NK-92 (cell line): ENCODE data around the gene LRRC27.
A peak's percentile ranks its signal among the peaks of the same experiment; 100 is the strongest.

Experiments
- DNase-seq: peaks from one replicate; lab custom pipeline; 2025; ENCODE audit not compliant: unreplicated experiment; lab: John Stamatoyannopoulos, UW

The LRRC27 gene

GRCh38 chr10:132300582-132300981 lies 31.4 kb upstream of the LRRC27 start:
- DNase-seq: no peak

DNA sequence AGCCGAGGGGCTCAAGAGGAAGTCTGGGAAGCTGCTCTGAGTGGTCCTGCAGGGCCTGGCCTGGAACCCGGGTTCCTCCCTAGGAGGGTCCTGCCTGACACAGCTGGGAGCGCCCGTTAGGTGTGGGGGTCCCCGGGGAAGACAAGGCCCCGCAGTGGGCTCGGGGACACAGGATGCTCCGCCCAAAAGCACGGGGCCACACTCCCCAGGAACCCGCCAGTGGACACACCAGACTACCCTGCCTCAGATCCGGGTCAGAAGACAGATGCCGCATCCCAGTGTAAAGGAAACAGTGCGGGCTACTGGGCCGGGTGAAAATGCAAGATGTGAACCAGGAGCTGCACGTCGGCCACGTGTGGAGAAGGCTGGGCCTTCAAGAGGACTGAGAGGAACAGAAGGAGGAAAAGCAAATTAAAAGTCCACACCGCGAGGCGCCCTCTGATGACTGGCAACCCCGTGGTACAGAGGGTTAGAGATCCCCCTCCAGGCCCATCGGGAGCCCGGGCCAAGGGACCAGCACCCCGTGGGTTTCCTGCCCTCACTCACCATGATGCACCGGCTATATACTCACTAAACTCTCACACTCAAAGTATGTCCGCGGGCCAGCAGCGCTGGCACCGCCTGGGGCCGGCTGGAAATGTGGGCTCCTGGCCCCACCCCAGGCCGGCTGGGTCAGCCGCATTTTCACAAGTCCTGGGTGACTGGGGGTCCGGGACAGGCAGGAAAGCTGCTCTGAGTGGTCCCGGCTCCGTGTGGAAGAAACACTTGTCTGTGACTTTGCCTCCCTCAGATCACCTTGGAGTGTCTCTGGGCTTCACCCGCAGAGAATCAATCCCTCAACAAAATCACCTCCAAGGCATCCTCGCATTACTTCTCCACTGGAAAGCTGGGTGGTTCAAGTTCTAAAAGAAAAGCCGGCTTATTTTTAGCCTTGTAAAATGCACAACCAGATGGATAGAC lies 30.3 kb upstream of the LRRC27 start:
- no peak for DNase-seq

DNA sequence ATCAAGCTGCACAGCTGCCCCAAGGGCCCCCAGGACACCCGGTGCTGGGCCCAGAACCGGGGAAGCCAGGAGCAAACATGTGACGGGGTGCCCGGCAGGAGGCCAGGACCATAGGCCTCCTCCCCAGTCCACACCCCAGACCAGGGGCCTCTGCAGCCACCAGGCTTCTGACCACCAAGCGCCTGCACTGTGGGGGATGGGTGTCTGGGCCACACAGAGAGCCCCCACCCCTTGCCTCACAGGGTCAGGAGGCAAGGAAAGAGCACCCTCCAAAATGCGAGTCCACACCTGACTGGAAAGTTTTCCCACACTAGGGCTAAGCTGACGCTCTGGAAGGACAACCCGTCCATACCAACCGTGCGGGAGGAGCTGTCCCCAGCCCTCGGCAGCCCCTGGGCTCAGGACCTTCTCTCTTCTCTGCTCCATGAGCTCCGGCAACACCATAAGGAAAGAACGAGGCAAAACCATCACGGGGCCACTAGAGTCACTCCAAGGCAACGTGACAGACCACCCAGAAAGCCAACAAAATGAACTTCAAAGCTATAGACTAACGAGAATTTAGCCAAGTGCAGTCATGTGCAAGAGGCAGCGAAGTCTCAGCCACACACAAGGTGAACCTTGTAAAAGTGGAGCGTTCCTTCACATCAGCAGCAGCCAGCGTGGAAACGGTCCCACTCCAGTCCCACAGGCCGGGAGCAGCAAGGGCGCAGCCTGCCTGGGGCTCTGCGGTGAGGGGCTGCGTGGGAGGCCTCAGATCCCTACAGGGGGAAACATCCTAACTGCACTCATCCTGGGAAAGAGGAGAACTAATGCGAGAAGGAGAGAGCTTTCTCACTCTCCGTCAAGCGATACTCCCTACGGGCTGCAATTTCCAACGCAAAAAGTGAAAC lies 29.3 kb upstream of the LRRC27 start:
- no peak for DNase-seq

- DNase-seq: no peak
These were observed 28.5 kb upstream of the LRRC27 start for GRCh38 chr10:132303361-132304115.

GRCh38 chr10:132304756-132305509 lies 27.1 kb upstream of the LRRC27 start:
- DNase-seq: no peak

GRCh38 chr10:132305654-132306342 lies 26.2 kb upstream of the LRRC27 start:
- no peak for DNase-seq

- no peak for DNase-seq
These were observed 25.7 kb upstream of the LRRC27 start for GRCh38 chr10:132306343-132306685.

- DNase-seq: no peak
These were observed 24.9 kb upstream of the LRRC27 start for GRCh38 chr10:132306864-132307751.

DNA sequence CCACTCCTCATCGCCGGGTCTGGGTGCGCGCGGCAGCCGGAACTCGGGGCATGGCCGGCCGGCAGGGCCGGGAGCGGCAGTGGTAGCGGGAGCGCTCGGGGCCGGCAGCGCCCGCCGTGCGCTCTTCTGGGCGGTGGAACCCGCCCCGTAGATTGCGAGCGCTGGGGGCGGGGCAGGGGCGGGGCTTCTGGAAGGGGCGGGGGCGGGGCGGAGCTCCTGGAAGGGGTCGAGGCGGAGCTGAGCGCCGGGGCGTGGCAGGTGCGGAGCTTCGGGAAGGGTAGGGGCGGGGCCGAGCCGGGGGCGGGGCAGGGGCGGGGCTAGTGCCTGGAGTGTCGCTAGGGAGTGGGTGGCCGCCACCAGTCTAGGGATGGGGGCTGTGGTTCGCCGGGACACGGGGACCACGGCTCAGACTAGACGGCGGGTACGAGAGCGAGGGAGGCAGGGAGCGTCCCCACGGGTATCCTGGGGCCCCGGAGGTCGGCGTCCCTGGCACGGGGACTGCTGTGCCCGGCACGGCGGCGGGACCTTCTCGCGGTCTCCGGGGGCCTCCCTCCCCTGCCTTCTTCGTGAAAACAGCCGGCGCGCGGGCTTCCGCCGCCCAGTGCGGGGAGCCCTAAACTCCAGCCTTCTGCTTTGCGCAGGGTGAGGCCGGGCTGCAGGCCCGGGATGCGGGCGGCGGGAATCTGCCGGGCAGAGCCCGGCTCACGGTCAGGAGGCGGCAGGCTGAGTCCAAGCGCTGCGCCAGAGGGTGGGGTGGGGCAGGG lies 24.0 kb upstream of the LRRC27 start, which contains the start of gene STK32C:
TSS of gene STK32C (minus strand) at position 128 of the 764 bp plus-strand sequence. CDS start at position 11, 117 bp downstream.
- DNase-seq: peak; percentile 72

DNA sequence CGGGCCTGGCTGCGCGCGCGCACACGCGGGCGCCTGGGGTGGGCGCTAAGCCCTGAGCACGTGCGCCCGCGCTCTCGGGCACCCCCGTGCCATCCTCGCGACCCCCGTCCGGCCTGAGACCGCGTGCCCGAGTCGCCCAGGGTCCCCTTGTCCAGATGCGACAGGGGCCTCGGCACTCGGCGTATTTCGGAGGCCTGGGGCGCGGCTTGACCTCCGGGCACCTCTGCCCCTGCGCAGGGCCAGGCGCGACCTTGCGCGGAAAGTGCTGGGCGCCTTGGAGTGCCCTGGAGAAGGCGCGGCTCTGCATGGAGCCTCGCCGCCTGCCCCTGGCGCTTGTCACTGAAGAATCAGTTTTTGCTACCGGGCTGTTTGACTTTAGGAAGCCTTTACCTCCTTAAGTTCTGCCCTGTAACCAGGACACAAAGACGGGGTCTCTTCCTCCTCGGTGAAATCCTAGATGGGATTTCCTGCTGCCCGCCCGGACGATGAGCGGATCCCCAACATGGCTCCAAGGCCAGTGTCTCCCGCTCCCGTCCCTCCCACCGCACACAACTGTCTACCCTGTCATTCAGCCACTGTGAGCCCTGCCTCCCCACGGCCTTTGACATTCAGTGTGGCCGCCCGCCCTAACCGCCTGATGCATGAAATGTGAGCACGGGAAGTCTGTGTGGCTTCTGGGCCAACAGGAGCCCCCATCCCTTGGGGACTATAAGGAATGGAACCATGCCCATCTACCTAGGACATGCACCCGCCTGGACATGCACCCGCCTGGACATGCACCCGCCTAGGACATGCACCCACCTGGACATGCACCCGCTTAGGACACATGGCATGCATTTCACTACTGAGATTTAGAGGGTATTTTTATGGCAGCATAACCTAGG lies 23.2 kb upstream of the LRRC27 start:
- DNase-seq: no peak

DNA sequence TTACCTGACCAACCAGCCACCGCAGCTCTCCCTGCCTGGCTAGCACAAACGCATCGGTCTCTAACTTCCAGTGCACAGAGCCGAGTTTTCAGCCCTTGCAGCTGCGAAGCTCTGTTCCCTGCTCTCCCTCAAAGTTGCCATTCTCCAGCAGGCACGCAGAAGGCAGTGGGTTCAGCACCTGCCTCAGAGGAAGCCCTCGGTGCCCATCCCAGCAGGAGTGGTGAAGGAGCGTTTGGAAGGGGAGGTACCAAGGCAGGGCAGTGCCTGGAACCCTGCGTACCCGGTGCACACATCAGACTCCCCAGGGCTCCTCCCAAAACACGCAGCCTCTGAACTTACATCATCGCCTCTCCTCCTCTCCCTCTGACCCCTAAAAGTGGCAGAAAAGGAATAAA lies 22.5 kb upstream of the LRRC27 start:
- DNase-seq: no peak

DNA sequence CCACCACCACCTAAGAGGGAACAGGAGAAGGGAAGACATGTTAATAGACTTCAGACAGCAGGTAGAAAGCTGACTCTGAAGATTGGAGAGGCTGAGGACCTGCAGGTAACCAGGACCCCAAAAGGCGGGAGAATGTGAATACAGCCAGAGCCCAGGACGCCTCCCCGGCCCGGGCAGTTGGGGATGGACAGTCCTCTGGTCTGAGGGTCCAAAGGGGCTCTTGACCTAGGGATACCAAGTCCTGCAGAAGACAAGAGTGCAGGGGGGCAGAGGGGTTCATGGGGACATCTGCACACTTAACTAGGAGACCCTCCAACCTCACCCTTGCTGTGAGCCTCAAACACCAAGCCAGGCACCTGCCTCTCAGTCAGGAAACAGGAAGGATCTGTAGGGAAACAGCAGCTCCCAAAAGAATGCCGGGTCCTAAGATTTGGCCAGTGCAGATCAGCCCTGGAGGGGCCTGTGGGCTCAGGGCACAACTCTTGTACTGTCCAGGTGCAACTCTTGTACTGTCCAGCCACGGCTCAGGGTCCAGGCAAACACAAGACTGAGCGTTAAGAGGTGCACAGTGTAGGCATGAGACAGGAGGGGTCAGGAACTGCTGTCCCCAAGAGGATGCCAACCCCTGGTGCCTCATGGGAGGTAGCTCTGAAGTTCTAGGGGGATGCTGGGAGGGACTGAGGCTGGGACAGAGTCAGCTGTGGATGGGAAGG lies 22.0 kb upstream of the LRRC27 start:
- DNase-seq: no peak

- no peak for DNase-seq
These were observed 21.2 kb upstream of the LRRC27 start for GRCh38 chr10:132310701-132311337.

GRCh38 chr10:132311338-132311939 lies 20.6 kb upstream of the LRRC27 start:
- DNase-seq: no peak

DNA sequence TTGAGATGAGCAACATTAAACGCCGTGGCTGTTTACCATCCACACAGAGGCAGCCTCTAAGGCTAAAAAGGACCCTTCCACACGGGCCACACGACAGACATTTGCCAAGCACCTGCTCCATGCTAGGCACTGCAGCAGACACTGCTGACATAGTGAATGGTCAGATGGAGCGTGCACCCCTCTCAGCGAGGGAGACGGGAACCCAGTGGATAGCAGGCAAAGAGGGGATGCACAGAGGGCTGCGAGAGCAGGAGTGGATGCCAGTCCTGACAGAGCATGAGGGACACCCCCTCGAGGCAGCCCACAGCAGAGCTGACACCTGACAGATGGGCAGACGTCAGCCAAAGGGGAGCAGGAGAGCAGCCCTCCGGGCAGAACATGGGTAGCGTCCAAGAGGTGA lies 18.7 kb upstream of the LRRC27 start:
- no peak for DNase-seq

DNA sequence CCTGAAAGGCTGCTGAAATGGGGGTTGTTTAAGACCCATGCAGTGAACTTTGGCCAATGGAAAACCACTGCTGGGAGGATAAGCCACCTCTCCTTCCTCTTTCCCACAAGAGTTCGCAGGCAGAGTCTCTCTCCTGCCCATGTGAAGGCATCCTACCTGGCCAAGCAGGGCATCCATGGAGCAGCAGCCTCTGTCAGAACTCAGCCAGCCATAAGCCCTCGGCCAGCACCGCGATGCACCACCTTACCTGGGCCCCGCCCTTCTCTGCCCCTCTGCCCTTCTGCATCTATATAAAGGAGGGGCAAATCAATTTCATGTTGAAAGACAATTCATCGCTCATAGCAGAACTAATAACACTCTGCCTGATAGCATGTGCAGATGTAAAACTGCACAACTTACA lies 18.1 kb upstream of the LRRC27 start:
- DNase-seq: no peak
